ENCODE results near the gene CCDC120.

DNA sequence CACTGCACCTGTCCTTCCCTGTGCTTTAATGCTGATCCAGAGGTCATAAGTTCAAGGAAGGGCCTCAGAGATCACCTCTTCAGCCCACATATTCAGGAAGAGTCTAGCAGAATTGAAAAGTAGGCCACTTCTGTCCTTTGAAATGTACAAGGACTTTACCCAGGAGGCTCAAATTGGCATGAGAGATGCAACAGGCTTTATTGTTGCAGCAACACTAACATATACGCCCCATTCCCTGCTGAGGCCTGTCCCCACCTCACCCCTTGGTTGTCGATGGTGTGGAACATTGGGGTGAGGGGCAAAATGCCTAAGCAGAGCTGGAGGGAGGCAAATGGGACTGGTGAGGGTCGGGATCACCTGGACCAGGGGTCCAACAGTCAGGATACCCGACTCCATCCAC lies 12.2 kb downstream of the CCDC120 start:
- TF ChIP-seq EZH2 (IDR thresholded peaks at IDR 0.05; ENCODE audit: insufficient read depth, poor library complexity, severe bottlenecking) (no peak), EZH2phosphoT487 (IDR thresholded peaks at IDR 0.05; ENCODE audit: insufficient read depth, low read depth) (no peak)

Measured in GM23248 (cell line).